ENCODE results near the gene RNF213.
A peak's percentile ranks its signal among the peaks of the same experiment; 100 is the strongest.

RNF213 gene

GRCh38 chr17:80229011-80229410 lies 31.6 kb upstream of the RNF213 start:
- TF ChIP-seq CTCF (conservative IDR thresholded peaks at IDR 0.05; ENCODE audit: low read depth), result no peak
- CTCF ChIA-PET, result interaction anchor here (1.1 kb wide), 1 partner anchor 14 kb away, joined by 5 read pairs; no protein-coding TSS in a partner anchor
- DNase-seq (ENCODE audit: low spot score), result no peak
- POLR2A ChIA-PET (ENCODE audit: low non-redundant PET), result interaction anchor here (0.7 kb wide), 1 partner anchor 477 kb away, joined by 3 read pairs; no protein-coding TSS in a partner anchor
- peak overlapping the region; percentile 13; the same call in 1 of the 2 replicates for H3K27ac ChIP-seq

GRCh38 chr17:80232438-80232837 lies 28.2 kb upstream of the RNF213 start:
- no peak for TF ChIP-seq CTCF (conservative IDR thresholded peaks at IDR 0.05; ENCODE audit: low read depth)
- H3K27ac ChIP-seq, result no peak overlapping the region
- POLR2A ChIA-PET (ENCODE audit: low non-redundant PET), result no interaction called here
- no peak for DNase-seq (ENCODE audit: low spot score)
- CTCF ChIA-PET, result interaction anchor here (0.7 kb wide), 1 partner anchor 205 kb away, joined by 3 read pairs; no protein-coding TSS in a partner anchor

GRCh38 chr17:80233202-80233601 lies 27.4 kb upstream of the RNF213 start:
- POLR2A ChIA-PET (ENCODE audit: low non-redundant PET), result no interaction called here
- CTCF ChIA-PET, result interaction anchor here (0.7 kb wide), 1 partner anchor 204 kb away, joined by 3 read pairs; no protein-coding TSS in a partner anchor
- no peak for DNase-seq (ENCODE audit: low spot score)
- no peak for TF ChIP-seq CTCF (conservative IDR thresholded peaks at IDR 0.05; ENCODE audit: low read depth)
- H3K27ac ChIP-seq, result no peak overlapping the region

GRCh38 chr17:80236911-80237310 lies 23.7 kb upstream of the RNF213 start:
- ChIA-PET POLR2A (ENCODE audit: low non-redundant PET) (interaction anchor here (0.5 kb wide), 1 partner anchor 20 kb away, joined by 5 read pairs; no protein-coding TSS in a partner anchor), CTCF (interaction anchor here (0.5 kb wide), 1 partner anchor 1302 kb away, joined by 3 read pairs; no protein-coding TSS in a partner anchor)
- no peak for TF ChIP-seq CTCF (conservative IDR thresholded peaks at IDR 0.05; ENCODE audit: low read depth)
- no peak for DNase-seq (ENCODE audit: low spot score)
- no peak overlapping the region for H3K27ac ChIP-seq

GRCh38 chr17:80237386-80237785 lies 23.3 kb upstream of the RNF213 start:
- ChIA-PET POLR2A (ENCODE audit: low non-redundant PET) (interaction anchor here (0.5 kb wide), 1 partner anchor 19 kb away, joined by 5 read pairs; no protein-coding TSS in a partner anchor), CTCF (no interaction called here)
- no peak overlapping the region for H3K27ac ChIP-seq
- TF ChIP-seq CTCF (conservative IDR thresholded peaks at IDR 0.05; ENCODE audit: low read depth), result no peak
- no peak for DNase-seq (ENCODE audit: low spot score)

GRCh38 chr17:80242505-80242904 lies 18.1 kb upstream of the RNF213 start:
- ChIA-PET POLR2A (ENCODE audit: low non-redundant PET) (no interaction called here), CTCF (interaction anchor here (0.9 kb wide), 1 partner anchor 13 kb away, joined by 5 read pairs; no protein-coding TSS in a partner anchor)
- no peak overlapping the region for H3K27ac ChIP-seq
- TF ChIP-seq CTCF (conservative IDR thresholded peaks at IDR 0.05; ENCODE audit: low read depth), result no peak
- no peak for DNase-seq (ENCODE audit: low spot score)
